OCI-LY7 (cell line): ENCODE measurements around the gene BCL11A. TPM values are rescaled to one million over a fixed set of nuclear protein-coding genes. Genes with fewer than 3 reads are reported as not detected.

ENCODE experiments used
- BruUV-seq: library from RNA; stranded (reverse); fragments of 400-500 nt; replicated peaks from 2 replicates; lab custom pipeline; 2021; lab: Mats Ljungman, UMichigan
- CTCF ChIA-PET: fragments of 300-600 bp; sonication (Branson Sonifier 250); formaldehyde crosslinking; loops from one replicate; lab custom pipeline; 2022; ENCODE audit warnings: antibody characterized with exemption; ENCODE audit not compliant: unreplicated experiment; lab: Charles Lee
- POLR2A ChIA-PET: fragments of 300-600 bp; sonication (Branson Sonifier 250); formaldehyde crosslinking; loops from one replicate; lab custom pipeline; 2022; ENCODE audit warnings: antibody characterized with exemption; lab: Charles Lee
- DNase-seq: peaks from one replicate; pipeline ENCODE4 v3.0.0-alpha.2; 2015; ENCODE audit warnings: low spot score
- H2AFZ ChIP-seq: fragments of 200-600 bp; sonication (generic), shearing (Covaris generic); 2 replicates; pipeline ENCODE4 v1.6.1; 2014; ENCODE audit warnings: mild to moderate bottlenecking, antibody characterized with exemption, low read length, moderate library complexity
- H3K27ac ChIP-seq: fragments of 200-600 bp; sonication (generic); 2 replicates; pipeline ENCODE4 v1.5.1; 2014; ENCODE audit warnings: mixed run types, low read depth, mild to moderate bottlenecking, moderate library complexity, low read length, inconsistent platforms; ENCODE audit not compliant: poor library complexity, severe bottlenecking
- H3K36me3 ChIP-seq: fragments of 200-600 bp; sonication (generic); 2 replicates; pipeline ENCODE4 v1.6.1; 2014; ENCODE audit warnings: mild to moderate bottlenecking, antibody characterized with exemption, low read length, moderate library complexity, mixed read lengths; ENCODE audit not compliant: insufficient read depth
- H3K4me1 ChIP-seq: fragments of 200-600 bp; sonication (generic); 2 replicates; pipeline ENCODE4 v1.5.1; 2014; ENCODE audit warnings: mild to moderate bottlenecking, low read length; ENCODE audit not compliant: insufficient read depth, poor library complexity, severe bottlenecking
- H3K4me2 ChIP-seq: fragments of 200-600 bp; sonication (generic); 2 replicates; pipeline ENCODE4 v1.6.1; 2014; ENCODE audit warnings: mild to moderate bottlenecking, low read length
- H3K4me3 ChIP-seq: fragments of 200-600 bp; sonication (generic); 2 replicates; pipeline ENCODE4 v1.5.1; 2014; ENCODE audit warnings: mild to moderate bottlenecking, low read depth, low read length; ENCODE audit not compliant: poor library complexity, severe bottlenecking
- H3K79me2 ChIP-seq: fragments of 200-600 bp; sonication (generic); 2 replicates; pipeline ENCODE4 v1.6.1; 2016; ENCODE audit warnings: low read depth, mild to moderate bottlenecking, low read length, moderate library complexity, mixed read lengths; ENCODE audit not compliant: insufficient read depth
- H3K9me2 ChIP-seq: fragments of 200-600 bp; sonication (generic); 2 replicates; pipeline ENCODE4 v1.6.1; 2016; ENCODE audit warnings: mild to moderate bottlenecking, low read length, mixed read lengths; ENCODE audit not compliant: insufficient read depth
- H3K9me3 ChIP-seq: fragments of 200-600 bp; sonication (generic); 2 replicates; pipeline ENCODE4 v1.6.1; 2014; ENCODE audit warnings: mild to moderate bottlenecking, mixed run types, low read length, mixed read lengths
- H4K20me1 ChIP-seq: fragments of 200-600 bp; sonication (generic); 2 replicates; pipeline ENCODE4 v1.6.1; 2014; ENCODE audit warnings: mild to moderate bottlenecking, antibody characterized with exemption, low read length, moderate library complexity, mixed read lengths; ENCODE audit not compliant: insufficient read depth
- CTCF ChIP-seq: fragments of 200-600 bp; sonication (generic); conservative IDR thresholded peaks from 2 replicates; pipeline ENCODE4 v1.5.1; 2014; ENCODE audit warnings: mild to moderate bottlenecking, antibody characterized with exemption, low read length, moderate library complexity, mixed read lengths
- EZH2phosphoT487 ChIP-seq: fragments of 200-600 bp; sonication (generic); IDR thresholded peaks from 2 replicates; pipeline ENCODE4 v1.6.1; 2018; ENCODE audit warnings: low read depth, borderline replicate concordance, mild to moderate bottlenecking, mixed run types, antibody characterized with exemption, low read length, moderate library complexity, mixed read lengths
- intact Hi-C: fragments of 100-400 bp; cut with micrococcal nuclease; formaldehyde crosslinking; loops from one replicate; pipeline ENCODE4 v1.10.0; 2022; ENCODE audit not compliant: unreplicated experiment
- total RNA-seq, 2 experiments: library from RNA; depleted of rRNA in 1 of 2; stranded (reverse); fragments of >200 nt in 1 of 2; shearing (Covaris generic) in 1 of 2; gene quantifications; 2 replicates each; pipeline ENCODE4 v1.2.3, GENCODE V29; 2014 to 2022

The BCL11A gene
- total RNA-seq, 2 experiments from 2014 or later, result 64.3 to 167 TPM

- ChIA-PET CTCF (interaction anchor here (0.8 kb wide), 1 partner anchor 76 kb away, joined by 4 read pairs; no protein-coding TSS in a partner anchor), POLR2A (interaction anchor here (0.6 to 1.3 kb wide), 3 partner anchors 20 to 40 kb away, joined by 3 to 9 read pairs (median 3); no protein-coding TSS in a partner anchor)
- Histone ChIP-seq H3K9me2 (no peaks in the 10 kb centered on the region), H3K4me2 (no peak overlapping the region), H3K9me3 (no peaks in the 10 kb centered on the region), H3K4me3 (no peak overlapping the region), H3K27ac (no peak overlapping the region), H3K4me1 (peaks cover 27% of the 10 kb centered on the region), H3K79me2 (peaks cover 100% of the 10 kb centered on the region), H2AFZ (no peak overlapping the region), H4K20me1 (peaks cover 19% of the 10 kb centered on the region), H3K36me3 (peaks cover 100% of the 10 kb centered on the region)
- BruUV-seq, result no TSS peak
- TF ChIP-seq EZH2phosphoT487, result no peak
- no peak for TF ChIP-seq CTCF
- no peak for DNase-seq
- intact Hi-C loops, result no loop called here
Measured at GRCh38 chr2:60522462-60522861, 31.0 kb downstream of the BCL11A start.

GRCh38 chr2:60521626-60522025, 31.8 kb downstream of the BCL11A start:
- H3K4me3 ChIP-seq, result no peak overlapping the region
- H3K27ac ChIP-seq, result no peak overlapping the region
- intact Hi-C loops, result no loop called here
- no peak for DNase-seq
- no peaks in the 10 kb centered on the region for H3K9me2 ChIP-seq
- TF ChIP-seq EZH2phosphoT487, result no peak
- TF ChIP-seq CTCF, result no peak
- H3K4me1 ChIP-seq, result peaks cover 25% of the 10 kb centered on the region
- no peak overlapping the region for H3K4me2 ChIP-seq
- no TSS peak for BruUV-seq
- H3K9me3 ChIP-seq, result no peaks in the 10 kb centered on the region
- CTCF ChIA-PET, result interaction anchor here (0.8 kb wide), 1 partner anchor 75 kb away, joined by 4 read pairs; no protein-coding TSS in a partner anchor
- H4K20me1 ChIP-seq, result peaks cover 19% of the 10 kb centered on the region
- POLR2A ChIA-PET, result interaction anchor here (0.6 to 1.3 kb wide), 3 partner anchors 20 to 39 kb away, joined by 3 to 9 read pairs (median 3); no protein-coding TSS in a partner anchor
- H3K36me3 ChIP-seq, result peaks cover 100% of the 10 kb centered on the region
- peaks cover 100% of the 10 kb centered on the region for H3K79me2 ChIP-seq
- no peak overlapping the region for H2AFZ ChIP-seq

GRCh38 chr2:60520917-60521539, 32.4 kb downstream of the BCL11A start:
- Histone ChIP-seq H2AFZ (no peak overlapping the region), H3K27ac (no peak overlapping the region), H3K4me3 (no peak overlapping the region), H3K9me3 (no peaks in the 10 kb centered on the region), H3K4me2 (no peak overlapping the region), H4K20me1 (peaks cover 19% of the 10 kb centered on the region), H3K4me1 (peaks cover 20% of the 10 kb centered on the region), H3K79me2 (peaks cover 100% of the 10 kb centered on the region), H3K36me3 (peaks cover 100% of the 10 kb centered on the region), H3K9me2 (no peaks in the 10 kb centered on the region)
- no TSS peak for BruUV-seq
- intact Hi-C loops, result no loop called here
- ChIA-PET POLR2A (interaction anchor here (0.6 to 1.3 kb wide), 5 partner anchors 9 to 26 kb away, joined by 3 to 9 read pairs (median 6); no protein-coding TSS in a partner anchor), CTCF (no interaction called here)
- DNase-seq, result no peak
- TF ChIP-seq CTCF, result no peak
- TF ChIP-seq EZH2phosphoT487, result no peak
